Measurements from ENCODE around the gene IGSF21.
"Not testable (repeated sequence)": the region's sequence is repeated elsewhere in the genome, so short reads cannot be mapped to it uniquely, and the experiment has no call there.

IGSF21 gene

GRCh38 chr1:18154430-18155194, 47.0 kb downstream of the IGSF21 start:
- no peak for DNase-seq (ENCODE audit: low read depth)
- H3K4me3 ChIP-seq (ENCODE audit: low read length): no peak overlapping the region

DNA sequence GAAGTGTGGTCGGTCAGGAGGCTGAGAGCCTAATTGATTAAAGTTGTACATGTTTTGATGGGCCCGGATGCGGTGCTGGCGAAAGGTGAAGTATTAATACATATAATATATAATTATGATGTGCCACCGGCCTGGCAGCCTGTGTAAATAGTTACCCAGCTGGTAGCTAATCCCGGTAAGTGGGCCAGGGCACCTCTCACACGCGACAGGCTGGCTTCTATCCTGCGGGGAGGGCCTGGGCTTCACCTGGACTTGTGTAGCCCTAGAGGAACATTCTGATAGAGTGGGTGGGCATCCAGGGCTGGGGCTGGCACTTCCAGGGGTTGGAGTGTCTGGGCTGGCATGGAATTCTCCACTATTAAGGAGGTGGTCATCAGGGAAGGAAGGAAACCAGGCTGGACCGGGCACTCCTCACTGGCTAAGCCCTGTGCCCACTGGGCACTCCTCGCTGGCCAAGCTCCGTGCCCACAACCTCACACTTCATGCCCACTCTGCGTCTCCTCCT, 48.3 kb downstream of the IGSF21 start:
- H3K4me3 ChIP-seq (ENCODE audit: low read length): no peak overlapping the region
- TF ChIP-seq CTCF (conservative IDR thresholded peaks at IDR 0.05; ENCODE audit: low read length): no peak
- no peak for DNase-seq (ENCODE audit: low read depth)

More at GRCh38 chr1:18154430-18155194, 47.0 kb downstream of the IGSF21 start:
- no peak for TF ChIP-seq CTCF (conservative IDR thresholded peaks at IDR 0.05; ENCODE audit: low read length)

- TF ChIP-seq CTCF (conservative IDR thresholded peaks at IDR 0.05; ENCODE audit: low read length): no peak
- H3K4me3 ChIP-seq (ENCODE audit: low read length): no peak overlapping the region
- no peak for DNase-seq (ENCODE audit: low read depth)
Observed at GRCh38 chr1:18157352-18157751, 49.8 kb downstream of the IGSF21 start.

GRCh38 chr1:18157968-18158367, 50.4 kb downstream of the IGSF21 start:
- H3K4me3 ChIP-seq (ENCODE audit: low read length): no peak overlapping the region
- TF ChIP-seq CTCF (conservative IDR thresholded peaks at IDR 0.05; ENCODE audit: low read length): no peak

DNA sequence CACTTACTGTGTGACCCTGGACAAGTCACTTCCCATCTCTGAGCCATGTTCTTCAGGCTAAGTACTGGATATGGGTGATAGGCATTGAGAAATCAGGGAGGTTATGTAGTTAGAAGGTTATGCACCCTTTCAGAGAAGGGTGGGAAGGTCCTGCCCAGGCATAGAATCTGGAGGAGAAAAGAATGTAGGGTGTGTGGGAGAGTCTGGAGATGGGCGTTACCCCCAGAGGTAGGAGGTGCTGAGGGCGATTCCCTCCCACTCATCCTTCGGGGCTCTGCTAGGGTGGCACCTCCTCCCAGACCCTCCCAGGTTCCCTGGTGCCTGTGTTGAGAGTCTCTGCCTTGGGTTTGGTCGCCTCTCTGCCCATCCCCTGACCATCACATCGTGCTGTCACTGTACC, 51.1 kb downstream of the IGSF21 start:
- H3K4me3 ChIP-seq (ENCODE audit: low read length): no peak overlapping the region
- TF ChIP-seq CTCF (conservative IDR thresholded peaks at IDR 0.05; ENCODE audit: low read length): no peak
- no peak for DNase-seq (ENCODE audit: low read depth)

More at GRCh38 chr1:18157968-18158367, 50.4 kb downstream of the IGSF21 start:
- no peak for DNase-seq (ENCODE audit: low read depth)

DNA sequence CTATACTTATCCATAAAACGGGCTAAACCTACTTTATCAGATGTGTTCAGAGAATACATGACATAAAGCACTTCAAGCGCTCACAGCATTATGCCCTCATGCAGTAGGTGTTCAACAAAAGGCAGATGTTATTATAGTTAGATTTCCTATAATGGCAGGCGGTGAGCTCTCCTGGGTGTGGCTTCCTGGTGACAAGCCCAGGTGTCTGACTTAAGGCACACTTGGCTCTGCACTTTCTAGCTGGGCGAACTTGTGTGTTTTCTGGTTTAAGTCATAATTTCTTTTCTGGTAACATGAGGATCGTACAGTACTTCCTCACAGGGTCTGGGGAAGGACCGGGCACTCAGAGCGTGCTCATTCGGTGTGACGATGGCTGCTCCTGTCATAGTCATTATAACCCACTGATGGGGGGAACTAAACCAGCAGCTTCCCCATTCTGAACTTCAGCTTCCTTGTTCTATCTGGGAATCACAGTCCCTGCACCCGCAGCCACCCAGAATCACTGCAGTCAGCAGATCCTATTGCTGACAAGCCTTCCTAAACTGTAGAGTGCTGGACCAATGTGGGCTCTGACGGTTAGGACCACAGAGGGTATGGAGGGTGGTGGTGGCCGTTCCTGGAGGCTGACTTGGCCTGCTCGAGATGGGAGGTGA, 52.8 kb downstream of the IGSF21 start:
- DNase-seq (ENCODE audit: low read depth): no peak
- no peak for TF ChIP-seq CTCF (conservative IDR thresholded peaks at IDR 0.05; ENCODE audit: low read length)
- no peak overlapping the region for H3K4me3 ChIP-seq (ENCODE audit: low read length)

- DNase-seq (ENCODE audit: low read depth): no peak
- no peak overlapping the region for H3K4me3 ChIP-seq (ENCODE audit: low read length)
- no peak for TF ChIP-seq CTCF (conservative IDR thresholded peaks at IDR 0.05; ENCODE audit: low read length)
Observed at GRCh38 chr1:18161690-18162089, 54.1 kb downstream of the IGSF21 start.

DNA sequence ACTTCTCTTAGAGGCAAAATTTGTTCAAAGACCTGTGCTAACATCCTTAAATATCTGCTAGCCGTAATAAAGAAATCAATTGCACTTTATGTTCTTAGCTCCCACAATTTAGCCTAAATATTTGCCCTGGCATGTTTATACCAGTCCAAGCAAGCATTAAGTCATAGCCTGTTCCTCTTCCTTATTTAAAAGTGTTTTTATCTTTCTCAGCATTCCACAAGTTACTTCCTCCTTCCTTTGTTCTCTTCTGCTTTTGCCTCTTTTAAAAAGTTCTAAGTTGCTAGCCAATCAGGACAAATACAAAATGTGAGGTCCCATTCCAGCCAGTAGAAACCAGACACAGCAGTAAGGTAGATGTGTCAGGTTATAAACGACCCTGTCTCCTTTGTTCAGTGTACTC, 58.0 kb downstream of the IGSF21 start:
- not testable (repeated sequence) for DNase-seq (ENCODE audit: low read depth); H3K4me3 ChIP-seq (ENCODE audit: low read length)

Data from AG10803 (cell line).